Omental fat pad (tissue), 4 donors: ENCODE results near the gene MAP7. TPM values are rescaled to one million over a fixed set of nuclear protein-coding genes. Genes with fewer than 3 reads are reported as not detected.

ENCODE experiments used
- ATAC-seq: fragments of 150-250 bp; one replicate; pipeline ENCODE4 v1.9.1; 2016; ENCODE audit warnings: mild to moderate bottlenecking, moderate library complexity; ENCODE audit not compliant: low FRiP score
- DNase-seq: peaks from one replicate; pipeline ENCODE4 v3.0.0-alpha.2; 2019; ENCODE audit warnings: low spot score
- CTCF ChIP-seq, 3 donors: fragments of 450-650 bp; IDR thresholded peaks; one replicate each; pipeline ENCODE4 v1.5.1; 2016 to 2017; ENCODE audit warnings: antibody characterized with exemption in 3 of 3, mild to moderate bottlenecking in 3 of 3, moderate library complexity in 2 of 3
- total RNA-seq, 4 donors: library from RNA; depleted of rRNA; stranded (reverse); fragments of >200 nt; gene quantifications; one replicate each; pipeline ENCODE4 v1.1.0, GENCODE V29; 2016

Gene MAP7
- total RNA-seq, 4 donors from 2014 or later, result 2.2 to 5.3 (median 4.5) TPM

GRCh38 chr6:136334853-136335252 lies 215.4 kb downstream of the MAP7 start:
- no peak for ATAC-seq
- TF ChIP-seq CTCF (IDR thresholded peaks at IDR 0.05), result no peak
- DNase-seq, result no peak

GRCh38 chr6:136334465-136334846 lies 215.8 kb downstream of the MAP7 start:
- DNase-seq (no peak), ATAC-seq (no peak)
- TF ChIP-seq CTCF (IDR thresholded peaks at IDR 0.05), result no peak

GRCh38 chr6:136333824-136334464 lies 216.3 kb downstream of the MAP7 start:
- TF ChIP-seq CTCF (IDR thresholded peaks at IDR 0.05), result no peak
- ATAC-seq, result no peak
- DNase-seq, result no peak

GRCh38 chr6:136331461-136331860 lies 218.8 kb downstream of the MAP7 start:
- DNase-seq (no peak), ATAC-seq (no peak)
- no peak for TF ChIP-seq CTCF (IDR thresholded peaks at IDR 0.05)

- no peak for TF ChIP-seq CTCF (IDR thresholded peaks at IDR 0.05)
- DNase-seq (no peak), ATAC-seq (no peak)
Observed at GRCh38 chr6:136330634-136331033, 219.6 kb downstream of the MAP7 start.

- TF ChIP-seq CTCF (IDR thresholded peaks at IDR 0.05), result no peak
- ATAC-seq, result no peak
- no peak for DNase-seq
Observed at GRCh38 chr6:136326038-136326553, 224.1 kb downstream of the MAP7 start.

GRCh38 chr6:136324686-136325380 lies 225.4 kb downstream of the MAP7 start:
- no peak for ATAC-seq
- TF ChIP-seq CTCF (IDR thresholded peaks at IDR 0.05), result no peak

More at GRCh38 chr6:136324686-136325380, 225.4 kb downstream of the MAP7 start:
- DNase-seq, result no peak
